Vagina (tissue), 2 donors: Measurements from ENCODE around the gene TEAD4. TPM values are rescaled to one million over a fixed set of nuclear protein-coding genes. Genes with fewer than 3 reads are reported as not detected.

Experiments used
- DNase-seq, 2 donors: peaks; one replicate each; pipeline ENCODE4 v3.0.0-alpha.2; 2017; ENCODE audit errors: extremely low spot score in 2 of 2
- H3K27ac ChIP-seq: fragments of 200-600 bp; sonication (generic); one replicate; pipeline ENCODE4 v1.5.1; 2019
- H3K27me3 ChIP-seq: fragments of 200-600 bp; sonication (generic); one replicate; pipeline ENCODE4 v1.5.1; 2019
- H3K36me3 ChIP-seq, 2 donors: fragments of 200-600 bp; sonication (generic); one replicate each; pipeline ENCODE4 v1.5.1; 2017 to 2019
- H3K4me1 ChIP-seq: fragments of 200-600 bp; sonication (generic); one replicate; pipeline ENCODE4 v1.5.1; 2019
- H3K4me3 ChIP-seq, 2 donors: fragments of 200-600 bp; sonication (generic); 1 replicate in 1 of 2; 2 replicates in 1 of 2; pipeline ENCODE4 v1.5.1; 2016 to 2019
- H3K9me3 ChIP-seq: fragments of 200-600 bp; sonication (generic); one replicate; pipeline ENCODE4 v1.5.1; 2019
- POLR2A ChIP-seq, 2 donors: fragments of 450-650 bp; IDR thresholded peaks; one replicate each; pipeline ENCODE4 v1.6.1; 2017; ENCODE audit warnings: antibody characterized with exemption in 2 of 2, mild to moderate bottlenecking in 2 of 2, moderate library complexity in 2 of 2
- POLR2AphosphoS5 ChIP-seq, 2 donors: sonication (generic); formaldehyde crosslinking; IDR thresholded peaks; one replicate each; pipeline ENCODE4 v1.9.0; 2017; ENCODE audit warnings: antibody characterized with exemption in 2 of 2, mild to moderate bottlenecking in 2 of 2, low read depth in 1 of 2; ENCODE audit not compliant: insufficient read depth in 1 of 2
- intact Hi-C: fragments of 100-400 bp; cut with DNase I; formaldehyde crosslinking; loops from one replicate; pipeline ENCODE4 v1.15.1; 2023
- total RNA-seq: library from RNA; depleted of rRNA; stranded (reverse); fragments of >200 nt; gene quantifications from one replicate; pipeline ENCODE4 v1.2.3, GENCODE V29; 2016
- TF ChIP-seq, protein P1 (sequence below), 3 experiments: fragments of 450-650 bp in 2 of 3; fragments of 200-600 bp in 1 of 3; sonication (generic) in 1 of 3; IDR thresholded peaks; one replicate each; pipeline ENCODE4 v1.5.1; 2017 to 2019; ENCODE audit warnings: antibody characterized with exemption in 3 of 3, mild to moderate bottlenecking in 2 of 3, moderate library complexity in 2 of 3

The TEAD4 gene
- total RNA-seq, 1 donor from 2014 or later = 18.7 TPM

DNA sequence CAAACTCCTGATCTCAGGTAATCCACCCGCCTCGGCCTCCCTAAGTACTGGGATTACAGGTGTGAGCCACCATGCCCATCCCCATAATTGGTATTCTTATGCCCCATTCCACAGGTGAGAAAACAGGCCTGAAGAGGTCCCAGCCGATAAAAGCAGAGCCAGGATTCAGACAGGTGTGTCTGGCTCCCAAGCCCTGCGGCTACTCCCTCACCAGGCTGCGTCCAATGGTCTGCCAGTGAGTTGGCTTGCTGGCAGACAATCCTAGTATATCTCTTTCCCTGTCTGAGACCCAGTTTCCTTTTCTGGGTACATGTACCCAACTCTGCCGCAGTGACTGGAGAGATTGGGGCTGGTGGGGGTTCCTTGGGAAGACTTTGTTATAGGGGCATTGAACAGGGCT is 116.1 kb downstream of the TEAD4 start:
- intact Hi-C loops = loop anchor here (10.0 kb wide), 2 partner anchors 59 to 129 kb away; no protein-coding TSS in a partner anchor
- TF ChIP-seq, protein P1, sequence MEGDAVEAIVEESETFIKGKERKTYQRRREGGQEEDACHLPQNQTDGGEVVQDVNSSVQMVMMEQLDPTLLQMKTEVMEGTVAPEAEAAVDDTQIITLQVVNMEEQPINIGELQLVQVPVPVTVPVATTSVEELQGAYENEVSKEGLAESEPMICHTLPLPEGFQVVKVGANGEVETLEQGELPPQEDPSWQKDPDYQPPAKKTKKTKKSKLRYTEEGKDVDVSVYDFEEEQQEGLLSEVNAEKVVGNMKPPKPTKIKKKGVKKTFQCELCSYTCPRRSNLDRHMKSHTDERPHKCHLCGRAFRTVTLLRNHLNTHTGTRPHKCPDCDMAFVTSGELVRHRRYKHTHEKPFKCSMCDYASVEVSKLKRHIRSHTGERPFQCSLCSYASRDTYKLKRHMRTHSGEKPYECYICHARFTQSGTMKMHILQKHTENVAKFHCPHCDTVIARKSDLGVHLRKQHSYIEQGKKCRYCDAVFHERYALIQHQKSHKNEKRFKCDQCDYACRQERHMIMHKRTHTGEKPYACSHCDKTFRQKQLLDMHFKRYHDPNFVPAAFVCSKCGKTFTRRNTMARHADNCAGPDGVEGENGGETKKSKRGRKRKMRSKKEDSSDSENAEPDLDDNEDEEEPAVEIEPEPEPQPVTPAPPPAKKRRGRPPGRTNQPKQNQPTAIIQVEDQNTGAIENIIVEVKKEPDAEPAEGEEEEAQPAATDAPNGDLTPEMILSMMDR (IDR thresholded peaks at IDR 0.05) = no peak
- TF ChIP-seq POLR2AphosphoS5 (IDR thresholded peaks at IDR 0.05; ENCODE audit: insufficient read depth in 1 of 2, low read depth in 1 of 2) (no peak), POLR2A (IDR thresholded peaks at IDR 0.05) (no peak)
- H3K27me3 ChIP-seq = no peaks in the 10 kb centered on the region
- H3K36me3 ChIP-seq = no peaks in the 10 kb centered on the region
- H3K4me1 ChIP-seq = peaks cover 26% of the 10 kb centered on the region
- no peak overlapping the region for H3K4me3 ChIP-seq
- no peaks in the 10 kb centered on the region for H3K9me3 ChIP-seq
- H3K27ac ChIP-seq = no peak overlapping the region
- DNase-seq = no peak

DNA sequence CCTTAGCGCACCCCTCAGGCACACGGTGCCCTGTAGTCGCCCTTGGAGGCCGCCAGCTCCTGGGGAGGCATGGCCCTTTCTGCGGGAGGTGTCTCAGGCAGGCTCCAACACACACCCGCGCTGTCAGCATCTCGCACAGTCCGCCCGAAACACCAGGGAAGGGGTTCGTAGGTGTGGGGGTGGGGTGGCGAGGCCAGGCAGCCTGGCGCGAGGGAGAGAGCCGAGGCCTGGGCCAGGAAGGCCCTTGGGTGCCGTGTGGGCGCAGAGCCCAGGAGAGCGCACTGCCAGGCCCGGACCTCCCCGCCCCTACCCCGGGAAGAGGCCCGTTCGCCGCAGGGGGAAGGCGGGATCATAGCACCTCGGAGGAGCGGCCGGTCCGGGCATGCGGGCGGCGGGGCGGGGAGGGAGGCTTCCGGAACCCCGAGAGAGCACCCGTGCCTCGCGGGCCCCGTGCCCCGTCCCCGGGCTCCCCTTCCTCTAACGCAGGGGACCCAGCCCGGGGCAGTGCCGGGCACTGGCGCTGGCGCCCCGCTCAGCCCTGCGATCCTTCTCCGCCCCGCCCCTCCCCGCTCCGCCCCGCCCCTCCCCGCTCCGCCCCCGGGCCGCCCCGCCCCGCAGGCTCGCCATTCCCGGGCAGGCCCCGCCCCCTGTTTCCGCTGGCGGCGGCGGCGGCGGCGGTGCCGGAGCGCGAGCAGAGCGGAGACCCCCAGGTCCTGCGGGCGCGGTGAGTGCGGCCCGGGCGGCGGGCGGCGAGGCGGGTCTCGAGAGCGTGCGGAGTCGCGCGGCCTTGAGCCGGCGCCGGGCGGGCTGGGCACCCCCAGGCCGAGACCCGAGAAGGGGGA is 117.8 kb downstream of the TEAD4 start, which contains the start of gene TSPAN9:
Gene TSPAN9 (plus strand): TSS at position 650 of the 842 bp plus-strand sequence. CDS start 123,815 bp downstream, outside the sequence.
- intact Hi-C loops = loop anchor here (10.0 kb wide), 2 partner anchors 58 to 128 kb away; no protein-coding TSS in a partner anchor
- Histone ChIP-seq H3K4me1 (peaks cover 37% of the 10 kb centered on the region), H3K36me3 (no peaks in the 10 kb centered on the region), H3K9me3 (no peaks in the 10 kb centered on the region), H3K27me3 (no peaks in the 10 kb centered on the region), H3K4me3 (peak within 1 kb of the TSS; percentile 76 to 81), H3K27ac (peak within 1 kb of the TSS; percentile 96)
- TF ChIP-seq POLR2A (IDR thresholded peaks at IDR 0.05) (peak in 1 of 2 donors; percentile 20), POLR2AphosphoS5 (IDR thresholded peaks at IDR 0.05; ENCODE audit: insufficient read depth in 1 of 2, low read depth in 1 of 2) (peak in 1 of 2 donors; percentile 83)
- TF ChIP-seq, protein P1 (IDR thresholded peaks at IDR 0.05) = no peak
- DNase-seq = no peak

DNA sequence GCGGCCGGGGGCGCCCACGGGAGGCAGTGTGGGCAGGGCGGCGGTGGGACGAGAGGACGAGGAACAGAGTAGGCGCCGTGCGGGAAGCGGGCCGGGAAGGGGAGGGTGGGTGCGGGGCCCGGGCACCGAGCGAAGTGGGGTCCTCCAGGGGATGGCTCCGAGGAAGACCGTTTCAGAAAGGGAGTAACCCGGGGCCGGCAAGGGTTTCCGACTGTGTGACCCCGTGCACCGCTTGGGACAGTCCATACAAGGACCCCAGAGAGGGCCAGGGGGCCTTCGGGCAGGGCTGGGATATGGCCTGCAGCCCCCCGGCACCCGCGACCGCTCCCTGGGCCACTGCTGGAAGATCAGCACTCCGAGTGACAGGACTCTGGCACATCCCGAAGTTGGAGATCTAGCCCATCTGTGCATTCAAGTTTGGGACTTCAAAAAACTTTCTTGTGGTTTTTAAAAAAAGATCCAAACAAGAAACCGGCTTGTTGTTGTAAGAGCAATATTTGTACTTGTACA is 118.4 kb downstream of the TEAD4 start:
- H3K27me3 ChIP-seq = no peaks in the 10 kb centered on the region
- intact Hi-C loops = loop anchor here (10.0 kb wide), 2 partner anchors 57 to 127 kb away; no protein-coding TSS in a partner anchor
- peak overlapping the region; percentile 96 for H3K27ac ChIP-seq
- DNase-seq = no peak
- no peaks in the 10 kb centered on the region for H3K36me3 ChIP-seq
- H3K9me3 ChIP-seq = no peaks in the 10 kb centered on the region
- no peak for TF ChIP-seq POLR2A (IDR thresholded peaks at IDR 0.05)
- TF ChIP-seq, protein P1 (IDR thresholded peaks at IDR 0.05) = no peak
- TF ChIP-seq POLR2AphosphoS5 (IDR thresholded peaks at IDR 0.05; ENCODE audit: insufficient read depth in 1 of 2, low read depth in 1 of 2) = no peak
- H3K4me3 ChIP-seq = peak overlapping the region; percentile 76 to 81
- H3K4me1 ChIP-seq = peaks cover 44% of the 10 kb centered on the region

DNA sequence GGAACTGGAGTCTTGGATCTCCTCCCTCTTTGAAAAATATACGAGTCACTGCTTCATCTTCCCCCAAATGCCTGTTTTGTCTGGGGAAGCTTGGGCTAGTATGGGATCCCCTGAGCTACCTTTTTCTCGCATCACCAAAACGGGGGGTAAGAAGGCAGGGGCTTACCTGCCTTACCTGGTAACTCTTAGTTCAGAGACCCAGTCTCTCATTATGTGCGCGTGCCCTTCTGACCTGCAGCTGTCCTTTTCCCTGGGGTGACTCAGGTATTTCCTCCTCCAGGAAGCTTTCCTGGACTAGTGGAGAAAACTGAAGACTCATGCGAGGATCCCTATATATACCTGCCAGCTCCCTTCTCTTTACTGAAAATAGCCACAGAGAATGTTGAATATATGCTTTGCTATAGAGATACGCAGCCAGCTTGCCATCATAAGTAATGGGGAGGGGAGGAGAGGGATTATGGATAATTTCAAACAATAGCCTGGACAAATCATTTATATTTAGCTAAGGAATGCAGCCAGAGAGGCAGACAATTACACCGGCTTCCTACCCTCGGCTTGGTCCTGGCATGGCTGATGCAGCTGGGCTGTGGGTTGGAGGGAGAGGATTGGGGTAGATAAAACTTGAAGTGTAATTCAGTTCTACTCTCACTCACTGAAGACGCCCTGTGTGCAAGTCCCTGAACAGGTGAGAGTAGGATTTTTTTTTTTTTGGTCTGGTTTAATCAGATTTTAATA is 119.1 kb downstream of the TEAD4 start:
- Histone ChIP-seq H3K36me3 (no peaks in the 10 kb centered on the region), H3K27ac (peak overlapping the region; percentile 96), H3K4me1 (peaks cover 50% of the 10 kb centered on the region), H3K27me3 (no peaks in the 10 kb centered on the region), H3K9me3 (no peaks in the 10 kb centered on the region), H3K4me3 (peak overlapping the region; percentile 76 to 81)
- intact Hi-C loops = loop anchor here (10.0 kb wide), 2 partner anchors 57 to 127 kb away; no protein-coding TSS in a partner anchor
- TF ChIP-seq, protein P1 (IDR thresholded peaks at IDR 0.05) = no peak
- TF ChIP-seq POLR2A (IDR thresholded peaks at IDR 0.05) (no peak), POLR2AphosphoS5 (IDR thresholded peaks at IDR 0.05; ENCODE audit: insufficient read depth in 1 of 2, low read depth in 1 of 2) (no peak)
- no peak for DNase-seq
